Measurements from ENCODE around the gene MTA1.

The MTA1 gene

GRCh38 chr14:105385698-105386365 lies 33.8 kb upstream of the MTA1 start:
- no peaks in the 10 kb centered on the region for H3K79me2 ChIP-seq (ENCODE audit: insufficient read depth, low read length)
- H4K20me1 ChIP-seq (ENCODE audit: low read depth, low read length), result no peaks in the 10 kb centered on the region
- no peak overlapping the region for H2AFZ ChIP-seq (ENCODE audit: low read depth, low read length, severe bottlenecking)
- H3K27me3 ChIP-seq (ENCODE audit: low read length), result no peaks in the 10 kb centered on the region
- H3F3A ChIP-seq (ENCODE audit: insufficient read depth), result no peaks in the 10 kb centered on the region
- no peak overlapping the region for H3K9ac ChIP-seq (ENCODE audit: low read length)
- TF ChIP-seq EZH2phosphoT487 (conservative IDR thresholded peaks at IDR 0.05; ENCODE audit: low read length) (no peak), CTCF (IDR thresholded peaks at IDR 0.05; ENCODE audit: insufficient read depth, low read length, poor library complexity, severe bottlenecking) (no peak)
- H3K4me3 ChIP-seq (ENCODE audit: insufficient read depth, low read length, poor library complexity, severe bottlenecking), result no peak overlapping the region
- H3K36me3 ChIP-seq (ENCODE audit: low read length), result no peaks in the 10 kb centered on the region
- H3K9me3 ChIP-seq (ENCODE audit: insufficient read depth, low read length), result no peaks in the 10 kb centered on the region
- no peaks in the 10 kb centered on the region for H3K9me2 ChIP-seq (replicated peaks; ENCODE audit: insufficient read depth, low read length)
- H3K4me2 ChIP-seq (ENCODE audit: low read depth, low read length, poor library complexity, severe bottlenecking), result no peak overlapping the region
- H3K27ac ChIP-seq (ENCODE audit: low read depth, low read length), result no peak overlapping the region

- H3K9me3 ChIP-seq (ENCODE audit: insufficient read depth, low read length), result no peaks in the 10 kb centered on the region
- no peaks in the 10 kb centered on the region for H4K20me1 ChIP-seq (ENCODE audit: low read depth, low read length)
- H3K36me3 ChIP-seq (ENCODE audit: low read length), result no peaks in the 10 kb centered on the region
- no peaks in the 10 kb centered on the region for H3K79me2 ChIP-seq (ENCODE audit: insufficient read depth, low read length)
- no peaks in the 10 kb centered on the region for H3F3A ChIP-seq (ENCODE audit: insufficient read depth)
- H3K4me3 ChIP-seq (ENCODE audit: insufficient read depth, low read length, poor library complexity, severe bottlenecking), result no peak overlapping the region
- no peak overlapping the region for H3K27ac ChIP-seq (ENCODE audit: low read depth, low read length)
- no peak overlapping the region for H2AFZ ChIP-seq (ENCODE audit: low read depth, low read length, severe bottlenecking)
- H3K9me2 ChIP-seq (replicated peaks; ENCODE audit: insufficient read depth, low read length), result no peaks in the 10 kb centered on the region
- H3K9ac ChIP-seq (ENCODE audit: low read length), result no peak overlapping the region
- no peak overlapping the region for H3K4me2 ChIP-seq (ENCODE audit: low read depth, low read length, poor library complexity, severe bottlenecking)
- no peaks in the 10 kb centered on the region for H3K27me3 ChIP-seq (ENCODE audit: low read length)
- TF ChIP-seq EZH2phosphoT487 (conservative IDR thresholded peaks at IDR 0.05; ENCODE audit: low read length), result no peak
- TF ChIP-seq CTCF (IDR thresholded peaks at IDR 0.05; ENCODE audit: insufficient read depth, low read length, poor library complexity, severe bottlenecking), result no peak
Measured at GRCh38 chr14:105386581-105387529, 32.8 kb upstream of the MTA1 start.

- H4K20me1 ChIP-seq (ENCODE audit: low read depth, low read length), result no peaks in the 10 kb centered on the region
- no peaks in the 10 kb centered on the region for H3K36me3 ChIP-seq (ENCODE audit: low read length)
- no peak overlapping the region for H3K4me2 ChIP-seq (ENCODE audit: low read depth, low read length, poor library complexity, severe bottlenecking)
- H3F3A ChIP-seq (ENCODE audit: insufficient read depth), result no peaks in the 10 kb centered on the region
- no peaks in the 10 kb centered on the region for H3K9me3 ChIP-seq (ENCODE audit: insufficient read depth, low read length)
- no peaks in the 10 kb centered on the region for H3K27me3 ChIP-seq (ENCODE audit: low read length)
- no peak overlapping the region for H2AFZ ChIP-seq (ENCODE audit: low read depth, low read length, severe bottlenecking)
- no peaks in the 10 kb centered on the region for H3K79me2 ChIP-seq (ENCODE audit: insufficient read depth, low read length)
- H3K9ac ChIP-seq (ENCODE audit: low read length), result no peak overlapping the region
- H3K4me3 ChIP-seq (ENCODE audit: insufficient read depth, low read length, poor library complexity, severe bottlenecking), result no peak overlapping the region
- TF ChIP-seq CTCF (IDR thresholded peaks at IDR 0.05; ENCODE audit: insufficient read depth, low read length, poor library complexity, severe bottlenecking) (no peak), EZH2phosphoT487 (conservative IDR thresholded peaks at IDR 0.05; ENCODE audit: low read length) (no peak)
- no peaks in the 10 kb centered on the region for H3K9me2 ChIP-seq (replicated peaks; ENCODE audit: insufficient read depth, low read length)
- H3K27ac ChIP-seq (ENCODE audit: low read depth, low read length), result no peak overlapping the region
Measured at GRCh38 chr14:105387530-105387922, 32.1 kb upstream of the MTA1 start.

Data from SU-DHL-6 (cell line).